ENCODE results near the gene LDHAL6B.
"Not testable (repeated sequence)": the region's sequence is repeated elsewhere in the genome, so short reads cannot be mapped to it uniquely, and the experiment has no call there.

LDHAL6B gene

GRCh38 chr15:59206623-59207183 lies at the start of gene LDHAL6B:
LDHAL6B (plus strand) TSS chr15:59206843; CDS start chr15:59206941, 98 bp downstream.
- no peak for DNase-seq

GRCh38 chr15:59157396-59157795 lies 49.2 kb upstream of the LDHAL6B start:
- no peak for DNase-seq

GRCh38 chr15:59157840-59158700 lies 48.6 kb upstream of the LDHAL6B start:
- DNase-seq = peak; percentile 60

GRCh38 chr15:59158701-59159034 lies 48.0 kb upstream of the LDHAL6B start:
- DNase-seq = no peak

- no peak for DNase-seq
These were observed 47.4 kb upstream of the LDHAL6B start for GRCh38 chr15:59159210-59159609.

- DNase-seq = peak; percentile 69
These were observed 45.6 kb upstream of the LDHAL6B start for GRCh38 chr15:59160880-59161593.

GRCh38 chr15:59162080-59162479 lies 44.6 kb upstream of the LDHAL6B start:
- DNase-seq = not testable (repeated sequence)

GRCh38 chr15:59165726-59166125 lies 40.9 kb upstream of the LDHAL6B start:
- peak; percentile 71 for DNase-seq

GRCh38 chr15:59166166-59166565 lies 40.5 kb upstream of the LDHAL6B start:
- DNase-seq = no peak

- DNase-seq = no peak
These were observed 39.9 kb upstream of the LDHAL6B start for GRCh38 chr15:59166601-59167265.

GRCh38 chr15:59168536-59168935 lies 38.1 kb upstream of the LDHAL6B start:
- DNase-seq = no peak

GRCh38 chr15:59169251-59169708 lies 37.4 kb upstream of the LDHAL6B start:
- DNase-seq = no peak

GRCh38 chr15:59170295-59171066 lies 36.2 kb upstream of the LDHAL6B start:
- no peak for DNase-seq

GRCh38 chr15:59171067-59171397 lies 35.6 kb upstream of the LDHAL6B start:
- DNase-seq = no peak

GRCh38 chr15:59172289-59172901 lies 34.2 kb upstream of the LDHAL6B start:
- DNase-seq = no peak

- DNase-seq = no peak
These were observed 33.4 kb upstream of the LDHAL6B start for GRCh38 chr15:59173194-59173593.

- DNase-seq = no peak
These were observed 32.4 kb upstream of the LDHAL6B start for GRCh38 chr15:59174151-59174834.

- DNase-seq = peak; percentile 59
These were observed 31.5 kb upstream of the LDHAL6B start for GRCh38 chr15:59174835-59175831.

GRCh38 chr15:59176653-59177316 lies 29.9 kb upstream of the LDHAL6B start:
- no peak for DNase-seq

- no peak for DNase-seq
These were observed 29.4 kb upstream of the LDHAL6B start for GRCh38 chr15:59177317-59177660.

Measured in NCI-H526 treated with DMSO at 0.1 percent for 48 hours (cell line).